MCF 10A (cell line): ENCODE data around the gene MYO15A. TPM values are rescaled to one million over a fixed set of nuclear protein-coding genes. Genes with fewer than 3 reads are reported as not detected.

Experiments used
- BruUV-seq: library from RNA; stranded (reverse); fragments of 400-500 nt; replicated peaks from 2 replicates; lab custom pipeline; 2021; lab: Mats Ljungman, UMichigan
- CTCF ChIA-PET: fragments of 300-600 bp; sonication (Branson Sonifier 250); formaldehyde crosslinking; extraction: SDS; loops from one replicate; lab custom pipeline; 2021; ENCODE audit warnings: antibody characterized with exemption, inconsistent platforms; lab: Yijun Ruan, JAX
- POLR2A ChIA-PET: fragments of 300-600, 350-650 bp; sonication (Branson Sonifier 250); formaldehyde crosslinking; extraction: SDS; loops from one replicate; lab custom pipeline; 2020; ENCODE audit warnings: antibody characterized with exemption, inconsistent platforms; lab: Yijun Ruan, JAX
- DNase-seq: peaks from one replicate; pipeline ENCODE4 v3.0.0-alpha.2; 2018; ENCODE audit not compliant: unreplicated experiment
- H3K27ac Mint-ChIP-seq: one replicate; pipeline ENCODE4 v1.8.0; 2022; ENCODE audit warnings: mild to moderate bottlenecking, low read depth, mixed read lengths; ENCODE audit not compliant: unreplicated experiment
- H3K27me3 Mint-ChIP-seq: one replicate; pipeline ENCODE4 v1.8.0; 2022; ENCODE audit warnings: mixed read lengths; ENCODE audit not compliant: insufficient read depth, unreplicated experiment
- H3K36me3 Mint-ChIP-seq: one replicate; pipeline ENCODE4 v1.8.0; 2022; ENCODE audit warnings: mild to moderate bottlenecking, moderate library complexity, mixed read lengths; ENCODE audit not compliant: insufficient read depth, unreplicated experiment
- H3K4me1 Mint-ChIP-seq: one replicate; pipeline ENCODE4 v1.8.0; 2022; ENCODE audit warnings: mixed read lengths; ENCODE audit not compliant: insufficient read depth, unreplicated experiment
- H3K4me3 Mint-ChIP-seq: one replicate; pipeline ENCODE4 v1.8.0; 2022; ENCODE audit warnings: mild to moderate bottlenecking, moderate library complexity, mixed read lengths; ENCODE audit not compliant: unreplicated experiment
- H3K9me3 Mint-ChIP-seq: one replicate; pipeline ENCODE4 v1.8.0; 2022; ENCODE audit warnings: mixed read lengths; ENCODE audit not compliant: unreplicated experiment
- intact Hi-C: fragments of 100-400 bp; cut with micrococcal nuclease; formaldehyde crosslinking; loops from 2 replicates; pipeline ENCODE4 v1.14.1; 2022
- total RNA-seq: library from RNA; stranded (reverse); gene quantifications from 2 replicates; pipeline ENCODE4 v1.2.3, GENCODE V29; 2022
- TF ChIP-seq, protein P1 (sequence below): fragments of 200-600 bp; IDR thresholded peaks from one replicate; pipeline ENCODE4 v1.8.0; 2022; ENCODE audit warnings: antibody characterized with exemption, mild to moderate bottlenecking; ENCODE audit not compliant: unreplicated experiment

Gene MYO15A
- total RNA-seq, 1 experiment from 2014 or later, result 1.1 TPM

DNA sequence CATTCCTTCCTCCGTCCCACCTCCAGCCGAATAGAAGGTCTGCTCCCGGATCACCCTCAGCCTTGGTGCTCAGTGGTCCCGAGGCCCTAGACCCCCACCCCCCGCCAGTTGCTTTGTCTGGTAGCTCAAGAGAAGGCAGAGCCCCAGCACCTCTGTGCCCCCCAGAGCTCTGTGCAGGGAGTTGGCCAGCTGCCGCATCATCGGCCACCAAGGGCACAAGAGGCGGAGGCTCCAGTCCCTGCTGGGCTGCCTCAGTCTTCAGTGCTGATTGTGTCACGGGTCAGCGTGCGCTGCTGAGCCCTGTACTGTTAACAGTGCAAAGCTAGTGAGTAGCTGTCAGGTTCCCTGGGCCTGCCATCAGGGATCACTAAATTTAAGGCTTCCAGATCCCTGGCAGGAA, 43.0 kb upstream of the MYO15A start:
- Mint-ChIP-seq H3K4me3 (no peak overlapping the region), H3K27ac (no peak overlapping the region), H3K36me3 (peaks cover 18% of the 10 kb centered on the region), H3K27me3 (no peaks in the 10 kb centered on the region), H3K9me3 (no peaks in the 10 kb centered on the region), H3K4me1 (no peaks in the 10 kb centered on the region)
- DNase-seq, result no peak
- TF ChIP-seq, protein P1, sequence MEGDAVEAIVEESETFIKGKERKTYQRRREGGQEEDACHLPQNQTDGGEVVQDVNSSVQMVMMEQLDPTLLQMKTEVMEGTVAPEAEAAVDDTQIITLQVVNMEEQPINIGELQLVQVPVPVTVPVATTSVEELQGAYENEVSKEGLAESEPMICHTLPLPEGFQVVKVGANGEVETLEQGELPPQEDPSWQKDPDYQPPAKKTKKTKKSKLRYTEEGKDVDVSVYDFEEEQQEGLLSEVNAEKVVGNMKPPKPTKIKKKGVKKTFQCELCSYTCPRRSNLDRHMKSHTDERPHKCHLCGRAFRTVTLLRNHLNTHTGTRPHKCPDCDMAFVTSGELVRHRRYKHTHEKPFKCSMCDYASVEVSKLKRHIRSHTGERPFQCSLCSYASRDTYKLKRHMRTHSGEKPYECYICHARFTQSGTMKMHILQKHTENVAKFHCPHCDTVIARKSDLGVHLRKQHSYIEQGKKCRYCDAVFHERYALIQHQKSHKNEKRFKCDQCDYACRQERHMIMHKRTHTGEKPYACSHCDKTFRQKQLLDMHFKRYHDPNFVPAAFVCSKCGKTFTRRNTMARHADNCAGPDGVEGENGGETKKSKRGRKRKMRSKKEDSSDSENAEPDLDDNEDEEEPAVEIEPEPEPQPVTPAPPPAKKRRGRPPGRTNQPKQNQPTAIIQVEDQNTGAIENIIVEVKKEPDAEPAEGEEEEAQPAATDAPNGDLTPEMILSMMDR, result no peak
- intact Hi-C loops, result no loop called here
- POLR2A ChIA-PET, result no interaction called here
- BruUV-seq, result no TSS peak
- CTCF ChIA-PET, result no interaction called here

DNA sequence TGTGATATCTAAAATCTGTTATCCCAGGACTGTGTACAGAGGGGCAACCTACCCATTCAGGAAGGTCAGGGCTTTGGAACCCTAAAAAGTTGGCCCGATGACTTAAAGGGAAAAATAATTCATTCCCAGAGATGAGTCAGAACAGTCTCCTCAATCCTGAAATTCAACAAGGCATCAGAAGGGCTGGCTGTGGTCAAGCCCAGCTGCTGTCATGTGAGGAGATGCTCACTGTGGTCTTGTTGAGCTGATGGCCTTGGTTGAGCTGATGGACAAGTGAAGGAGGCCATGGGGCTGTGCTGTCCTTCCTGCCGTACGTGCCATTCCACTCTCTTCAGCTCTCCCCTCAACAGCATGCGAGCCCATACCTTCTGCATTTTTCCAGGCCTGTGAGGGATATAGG, 41.7 kb upstream of the MYO15A start:
- CTCF ChIA-PET, result interaction anchor here (0.6 to 0.7 kb wide), 2 partner anchors 32 to 872 kb away, joined by 3 read pairs; no protein-coding TSS in a partner anchor
- H3K27ac Mint-ChIP-seq, result no peak overlapping the region
- no peaks in the 10 kb centered on the region for H3K9me3 Mint-ChIP-seq
- no TSS peak for BruUV-seq
- peaks cover 18% of the 10 kb centered on the region for H3K36me3 Mint-ChIP-seq
- no peak overlapping the region for H3K4me3 Mint-ChIP-seq
- POLR2A ChIA-PET, result no interaction called here
- TF ChIP-seq, protein P1, result no peak
- no peaks in the 10 kb centered on the region for H3K4me1 Mint-ChIP-seq
- intact Hi-C loops, result no loop called here
- no peaks in the 10 kb centered on the region for H3K27me3 Mint-ChIP-seq
- no peak for DNase-seq

GRCh38 chr17:18069101-18069500, 39.5 kb upstream of the MYO15A start:
- TF ChIP-seq, protein P1, result no peak
- H3K36me3 Mint-ChIP-seq, result peaks cover 6% of the 10 kb centered on the region
- H3K4me1 Mint-ChIP-seq, result no peaks in the 10 kb centered on the region
- H3K4me3 Mint-ChIP-seq, result no peak overlapping the region
- BruUV-seq, result no TSS peak
- POLR2A ChIA-PET, result interaction anchor here (2.4 kb wide), 1 partner anchor 10 kb away, joined by 11 read pairs; no protein-coding TSS in a partner anchor
- no peak for DNase-seq
- intact Hi-C loops, result no loop called here
- H3K27me3 Mint-ChIP-seq, result no peaks in the 10 kb centered on the region
- CTCF ChIA-PET, result no interaction called here
- H3K9me3 Mint-ChIP-seq, result no peaks in the 10 kb centered on the region
- no peak overlapping the region for H3K27ac Mint-ChIP-seq

DNA sequence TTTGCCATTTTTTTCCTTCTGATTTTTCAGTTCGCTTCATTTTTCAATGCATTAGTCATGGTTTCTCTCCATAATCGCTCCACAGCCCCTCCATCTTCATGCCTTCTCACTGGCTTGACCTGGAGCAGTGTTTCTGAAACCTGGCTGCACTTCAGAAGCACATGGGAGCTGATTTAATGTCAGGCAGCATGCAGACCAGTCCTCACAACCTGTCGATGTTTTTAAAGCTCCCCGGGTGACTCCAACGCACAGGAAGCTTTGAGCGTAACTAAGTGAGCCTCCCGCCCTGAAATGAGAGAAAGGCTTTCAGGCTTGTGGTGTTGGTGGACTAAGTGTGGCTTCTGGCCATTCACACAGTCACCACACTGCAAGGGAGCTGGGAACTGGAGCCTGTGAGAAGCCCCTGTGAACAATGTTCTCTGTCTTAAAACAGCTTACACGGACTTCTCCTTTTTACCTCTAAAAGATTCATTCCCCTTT, 37.7 kb upstream of the MYO15A start:
- Mint-ChIP-seq H3K9me3 (no peaks in the 10 kb centered on the region), H3K27ac (no peak overlapping the region), H3K4me3 (no peak overlapping the region), H3K36me3 (peaks cover 6% of the 10 kb centered on the region), H3K27me3 (peaks cover 12% of the 10 kb centered on the region), H3K4me1 (no peaks in the 10 kb centered on the region)
- TF ChIP-seq, protein P1, result no peak
- no peak for DNase-seq
- ChIA-PET CTCF (no interaction called here), POLR2A (interaction anchor here (0.8 to 2.4 kb wide), 2 partner anchors 10 to 12 kb away, joined by 3 to 11 read pairs; no protein-coding TSS in a partner anchor)
- no TSS peak for BruUV-seq
- intact Hi-C loops, result no loop called here
